SH-SY5Y (cell line): Measurements from ENCODE around the gene LRMDA.

Experiments
- GATA2 ChIP-seq: IDR thresholded peaks from 2 replicates; pipeline ENCODE4 v1.6.1; 2011; ENCODE audit warnings: mild to moderate bottlenecking, low read depth, low read length
- GATA3 ChIP-seq: IDR thresholded peaks from 2 replicates; pipeline ENCODE4 v1.6.1; 2011; ENCODE audit warnings: low read depth, mild to moderate bottlenecking, low read length, moderate library complexity

DNA sequence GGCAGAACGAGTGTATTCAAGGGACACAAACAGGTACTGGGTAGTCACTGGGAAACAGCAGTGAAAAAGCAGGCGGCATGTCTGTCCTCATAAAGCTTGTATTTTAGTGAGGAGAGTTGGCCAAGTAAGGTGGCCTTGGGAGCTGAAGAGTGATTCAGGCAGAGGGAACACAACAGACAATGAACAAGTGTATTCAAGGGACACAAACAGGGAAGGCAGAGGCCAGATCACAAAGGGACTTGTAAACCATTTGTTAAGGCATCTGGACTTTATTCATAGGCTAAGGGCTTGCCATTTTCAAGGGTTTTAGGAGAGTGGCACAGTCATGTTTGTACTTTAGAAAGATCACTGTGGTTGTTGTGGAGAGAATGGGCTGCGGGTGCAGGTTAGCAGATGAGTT is 49.0 kb downstream of the LRMDA start:
- TF ChIP-seq GATA3 (no peak), GATA2 (no peak)
